OCI-LY7 (cell line): ENCODE measurements around the gene MMP21. TPM values are rescaled to one million over a fixed set of nuclear protein-coding genes. Genes with fewer than 3 reads are reported as not detected.
A peak's percentile ranks its signal among the peaks of the same experiment; 100 is the strongest.

Experiments used
- Bru-seq: library from RNA; stranded (reverse); fragments of 400-500 nt; gene quantifications from one replicate; lab custom pipeline; 2021; lab: Mats Ljungman, UMichigan
- BruChase-seq, 2 experiments: library from RNA; stranded (reverse); fragments of 400-500 nt; gene quantifications; one replicate each; lab custom pipeline; 2021; lab: Mats Ljungman, UMichigan
- BruUV-seq: library from RNA; stranded (reverse); fragments of 400-500 nt; replicated peaks from 2 replicates; lab custom pipeline; 2021; lab: Mats Ljungman, UMichigan
- CTCF ChIA-PET: fragments of 300-600 bp; sonication (Branson Sonifier 250); formaldehyde crosslinking; loops from one replicate; lab custom pipeline; 2022; ENCODE audit warnings: antibody characterized with exemption; ENCODE audit not compliant: unreplicated experiment; lab: Charles Lee
- POLR2A ChIA-PET: fragments of 300-600 bp; sonication (Branson Sonifier 250); formaldehyde crosslinking; loops from one replicate; lab custom pipeline; 2022; ENCODE audit warnings: antibody characterized with exemption; lab: Charles Lee
- DNase-seq: peaks from one replicate; pipeline ENCODE4 v3.0.0-alpha.2; 2015; ENCODE audit warnings: low spot score
- H2AFZ ChIP-seq: fragments of 200-600 bp; sonication (generic), shearing (Covaris generic); 2 replicates; pipeline ENCODE4 v1.6.1; 2014; ENCODE audit warnings: mild to moderate bottlenecking, antibody characterized with exemption, low read length, moderate library complexity
- H3K27ac ChIP-seq: fragments of 200-600 bp; sonication (generic); 2 replicates; pipeline ENCODE4 v1.5.1; 2014; ENCODE audit warnings: mixed run types, low read depth, mild to moderate bottlenecking, moderate library complexity, low read length, inconsistent platforms; ENCODE audit not compliant: poor library complexity, severe bottlenecking
- H3K36me3 ChIP-seq: fragments of 200-600 bp; sonication (generic); 2 replicates; pipeline ENCODE4 v1.6.1; 2014; ENCODE audit warnings: mild to moderate bottlenecking, antibody characterized with exemption, low read length, moderate library complexity, mixed read lengths; ENCODE audit not compliant: insufficient read depth
- H3K4me1 ChIP-seq: fragments of 200-600 bp; sonication (generic); 2 replicates; pipeline ENCODE4 v1.5.1; 2014; ENCODE audit warnings: mild to moderate bottlenecking, low read length; ENCODE audit not compliant: insufficient read depth, poor library complexity, severe bottlenecking
- H3K4me2 ChIP-seq: fragments of 200-600 bp; sonication (generic); 2 replicates; pipeline ENCODE4 v1.6.1; 2014; ENCODE audit warnings: mild to moderate bottlenecking, low read length
- H3K4me3 ChIP-seq: fragments of 200-600 bp; sonication (generic); 2 replicates; pipeline ENCODE4 v1.5.1; 2014; ENCODE audit warnings: mild to moderate bottlenecking, low read depth, low read length; ENCODE audit not compliant: poor library complexity, severe bottlenecking
- H3K79me2 ChIP-seq: fragments of 200-600 bp; sonication (generic); 2 replicates; pipeline ENCODE4 v1.6.1; 2016; ENCODE audit warnings: low read depth, mild to moderate bottlenecking, low read length, moderate library complexity, mixed read lengths; ENCODE audit not compliant: insufficient read depth
- H3K9me2 ChIP-seq: fragments of 200-600 bp; sonication (generic); 2 replicates; pipeline ENCODE4 v1.6.1; 2016; ENCODE audit warnings: mild to moderate bottlenecking, low read length, mixed read lengths; ENCODE audit not compliant: insufficient read depth
- H3K9me3 ChIP-seq: fragments of 200-600 bp; sonication (generic); 2 replicates; pipeline ENCODE4 v1.6.1; 2014; ENCODE audit warnings: mild to moderate bottlenecking, mixed run types, low read length, mixed read lengths
- H4K20me1 ChIP-seq: fragments of 200-600 bp; sonication (generic); 2 replicates; pipeline ENCODE4 v1.6.1; 2014; ENCODE audit warnings: mild to moderate bottlenecking, antibody characterized with exemption, low read length, moderate library complexity, mixed read lengths; ENCODE audit not compliant: insufficient read depth
- CTCF ChIP-seq: fragments of 200-600 bp; sonication (generic); conservative IDR thresholded peaks from 2 replicates; pipeline ENCODE4 v1.5.1; 2014; ENCODE audit warnings: mild to moderate bottlenecking, antibody characterized with exemption, low read length, moderate library complexity, mixed read lengths
- EZH2phosphoT487 ChIP-seq: fragments of 200-600 bp; sonication (generic); IDR thresholded peaks from 2 replicates; pipeline ENCODE4 v1.6.1; 2018; ENCODE audit warnings: low read depth, borderline replicate concordance, mild to moderate bottlenecking, mixed run types, antibody characterized with exemption, low read length, moderate library complexity, mixed read lengths
- intact Hi-C: fragments of 100-400 bp; cut with micrococcal nuclease; formaldehyde crosslinking; loops from one replicate; pipeline ENCODE4 v1.10.0; 2022; ENCODE audit not compliant: unreplicated experiment
- long read RNA-seq: library from polyadenylated mRNA; stranded (forward); transcript quantifications from one replicate; pipeline ENCODE4 v2.0.0, GENCODE V29; 2022
- total RNA-seq, 2 experiments: library from RNA; depleted of rRNA in 1 of 2; stranded (reverse); fragments of >200 nt in 1 of 2; shearing (Covaris generic) in 1 of 2; gene quantifications; 2 replicates each; pipeline ENCODE4 v1.2.3, GENCODE V29; 2014 to 2022

Gene MMP21
- total RNA-seq (2014; rRNA removed; shearing (Covaris generic)) (not detected in 2 replicates), total RNA-seq (2022) (not detected in 2 replicates), Bru-seq, nascent RNA (not detected), BruChase-seq, experiment 1, labeled RNA remaining after a 6-hour chase (not detected), BruChase-seq, experiment 2, labeled RNA remaining after a 2-hour chase (percentile 16 among the genes with signal in this experiment)
- long read RNA-seq, result 0 reads

- H4K20me1 ChIP-seq, result no peaks in the 10 kb centered on the region
- no peaks in the 10 kb centered on the region for H3K4me1 ChIP-seq
- no peak for DNase-seq
- no peak within 1 kb of the TSS for H2AFZ ChIP-seq
- ChIA-PET POLR2A (no interaction called here), CTCF (no interaction called here)
- H3K4me3 ChIP-seq, result no peak within 1 kb of the TSS
- no peak within 1 kb of the TSS for H3K27ac ChIP-seq
- no peaks in the 10 kb centered on the region for H3K9me3 ChIP-seq
- no peak within 1 kb of the TSS for H3K4me2 ChIP-seq
- BruUV-seq, result no TSS peak
- TF ChIP-seq CTCF (no peak), EZH2phosphoT487 (no peak)
- H3K9me2 ChIP-seq, result no peaks in the 10 kb centered on the region
- H3K36me3 ChIP-seq, result no peaks in the 10 kb centered on the region
- no peaks in the 10 kb centered on the region for H3K79me2 ChIP-seq
- intact Hi-C loops, result no loop called here
Observed at GRCh38 chr10:125775491-125776106, at the start of gene MMP21. TSS of gene MMP21 (minus strand) at chr10:125775821. CDS start at chr10:125775821, 0 bp downstream.

- no TSS peak for BruUV-seq
- intact Hi-C loops, result loop anchor here (5.0 kb wide), 1 partner anchor 72 kb away; no protein-coding TSS in a partner anchor
- Histone ChIP-seq H3K9me3 (no peaks in the 10 kb centered on the region), H3K36me3 (peaks cover 51% of the 10 kb centered on the region), H3K4me3 (peak overlapping the region; percentile 77), H2AFZ (no peak overlapping the region), H3K4me1 (peaks cover 32% of the 10 kb centered on the region), H3K9me2 (no peaks in the 10 kb centered on the region), H3K27ac (no peak overlapping the region), H3K79me2 (peaks cover 54% of the 10 kb centered on the region), H3K4me2 (peak overlapping the region; percentile 87), H4K20me1 (peaks cover 23% of the 10 kb centered on the region; the same call in 1 of the 2 replicates)
- ChIA-PET POLR2A (no interaction called here), CTCF (no interaction called here)
- TF ChIP-seq EZH2phosphoT487 (no peak), CTCF (no peak)
- DNase-seq, result no peak
Observed at GRCh38 chr10:125824736-125825135, 49.1 kb upstream of the MMP21 start.
